Esophagus muscularis mucosa (tissue), 4 donors: Measurements from ENCODE around the gene SCAMP3. TPM values are rescaled to one million over a fixed set of nuclear protein-coding genes. Genes with fewer than 3 reads are reported as not detected.
"Not testable (repeated sequence)": the region's sequence is repeated elsewhere in the genome, so short reads cannot be mapped to it uniquely, and the experiment has no call there.

ENCODE experiments used
- DNase-seq: peaks from one replicate; pipeline ENCODE4 v3.0.0-alpha.2; 2017; ENCODE audit errors: extremely low spot score
- H3K27ac ChIP-seq, 4 donors: fragments of 200-600 bp; sonication (generic); replicated peaks in 1 of 4; 1 replicate in 3 of 4; 2 replicates in 1 of 4; pipeline ENCODE4 v1.5.1; 2016 to 2019; ENCODE audit warnings: mild to moderate bottlenecking in 1 of 4
- H3K27me3 ChIP-seq, 4 donors: fragments of 200-600 bp; sonication (generic); one replicate each; pipeline versions ENCODE4 v1.5.1 to v1.6.0; 2016 to 2019
- H3K36me3 ChIP-seq, 4 donors: fragments of 200-600 bp; sonication (generic); one replicate each; pipeline ENCODE4 v1.5.1; 2016 to 2019
- H3K4me1 ChIP-seq, 4 donors: fragments of 200-600 bp; sonication (generic); one replicate each; pipeline ENCODE4 v1.5.1; 2016 to 2019
- H3K4me3 ChIP-seq, 4 donors: fragments of 200-600 bp; sonication (generic); 1 replicate in 2 of 4; 2 replicates in 2 of 4; pipeline ENCODE4 v1.5.1; 2016 to 2019; ENCODE audit warnings: mild to moderate bottlenecking in 4 of 4, moderate library complexity in 1 of 4
- H3K9me3 ChIP-seq, 4 donors: fragments of 200-600 bp; sonication (generic); 1 replicate in 3 of 4; 2 replicates in 1 of 4; pipeline ENCODE4 v1.5.1; 2016 to 2019
- CTCF ChIP-seq, 3 experiments: fragments of 200-600 bp in 2 of 3; fragments of 450-650 bp in 1 of 3; sonication (generic) in 2 of 3; IDR thresholded peaks; one replicate each; pipeline ENCODE4 v1.5.1; 2017 to 2019; ENCODE audit warnings: antibody characterized with exemption in 3 of 3, mild to moderate bottlenecking in 2 of 3, moderate library complexity in 1 of 3
- EP300 ChIP-seq: sonication (generic); formaldehyde crosslinking; IDR thresholded peaks from one replicate; pipeline ENCODE4 v1.6.1; 2017; ENCODE audit warnings: antibody characterized with exemption
- POLR2A ChIP-seq: fragments of 450-650 bp; IDR thresholded peaks from one replicate; pipeline ENCODE4 v1.6.1; 2017; ENCODE audit warnings: antibody characterized with exemption, moderate library complexity, mild to moderate bottlenecking, low read depth
- POLR2AphosphoS5 ChIP-seq, 2 donors: sonication (generic); formaldehyde crosslinking; IDR thresholded peaks; one replicate each; pipeline ENCODE4 v1.6.1; 2017; ENCODE audit warnings: antibody characterized with exemption in 2 of 2
- WGBS: methylation state at CpG from one replicate; pipeline ENCODE4 v1.1.5; 2018; 5-methylcytosine and 5-hydroxymethylcytosine counted together
- intact Hi-C: fragments of 100-400 bp; cut with DNase I; formaldehyde crosslinking; loops from one replicate; pipeline ENCODE4 v1.15.1; 2023
- total RNA-seq, 4 donors: library from RNA; depleted of rRNA; stranded (reverse); fragments of >200 nt; gene quantifications; one replicate each; pipeline versions ENCODE4 v1.1.0 to v1.2.1, GENCODE V29; 2016

The SCAMP3 gene
- total RNA-seq, 4 donors from 2014 or later, result 33.6 to 56.0 (median 43.5) TPM

DNA sequence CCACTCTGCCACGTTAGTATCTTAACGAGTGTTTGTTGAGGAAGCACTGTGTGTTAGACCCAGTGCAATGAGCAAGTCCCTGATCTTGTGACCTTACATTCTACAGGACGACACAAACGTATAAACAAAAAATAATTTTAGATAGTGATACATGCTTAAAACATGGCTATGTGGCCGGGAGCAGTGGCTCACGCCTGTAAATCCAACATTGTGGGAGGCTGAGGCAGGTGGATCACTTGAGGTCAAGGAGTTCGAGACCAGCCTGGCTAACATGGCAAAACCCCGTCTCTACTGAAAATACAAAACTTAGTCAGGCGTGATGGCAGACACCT lies 34.1 kb downstream of the SCAMP3 start:
- Histone ChIP-seq H3K36me3 (no peaks in the 10 kb centered on the region), H3K9me3 (no peaks in the 10 kb centered on the region), H3K27ac (peak overlapping the region; percentile 82 to 92 (median 84)), H3K4me1 (peaks cover 17 to 56% (median 54%) of the 10 kb centered on the region in 4 donors), H3K27me3 (no peaks in the 10 kb centered on the region), H3K4me3 (peak overlapping the region; percentile 53 to 72 (median 62))
- 43% methylated on average over 9 of the region's 9 CpGs for WGBS
- intact Hi-C loops, result no loop called here
- TF ChIP-seq EP300, result no peak
- no peak for TF ChIP-seq POLR2A
- TF ChIP-seq CTCF (IDR thresholded peaks at IDR 0.05), result no peak
- no peak for TF ChIP-seq POLR2AphosphoS5 (IDR thresholded peaks at IDR 0.05)
- DNase-seq, result no peak

DNA sequence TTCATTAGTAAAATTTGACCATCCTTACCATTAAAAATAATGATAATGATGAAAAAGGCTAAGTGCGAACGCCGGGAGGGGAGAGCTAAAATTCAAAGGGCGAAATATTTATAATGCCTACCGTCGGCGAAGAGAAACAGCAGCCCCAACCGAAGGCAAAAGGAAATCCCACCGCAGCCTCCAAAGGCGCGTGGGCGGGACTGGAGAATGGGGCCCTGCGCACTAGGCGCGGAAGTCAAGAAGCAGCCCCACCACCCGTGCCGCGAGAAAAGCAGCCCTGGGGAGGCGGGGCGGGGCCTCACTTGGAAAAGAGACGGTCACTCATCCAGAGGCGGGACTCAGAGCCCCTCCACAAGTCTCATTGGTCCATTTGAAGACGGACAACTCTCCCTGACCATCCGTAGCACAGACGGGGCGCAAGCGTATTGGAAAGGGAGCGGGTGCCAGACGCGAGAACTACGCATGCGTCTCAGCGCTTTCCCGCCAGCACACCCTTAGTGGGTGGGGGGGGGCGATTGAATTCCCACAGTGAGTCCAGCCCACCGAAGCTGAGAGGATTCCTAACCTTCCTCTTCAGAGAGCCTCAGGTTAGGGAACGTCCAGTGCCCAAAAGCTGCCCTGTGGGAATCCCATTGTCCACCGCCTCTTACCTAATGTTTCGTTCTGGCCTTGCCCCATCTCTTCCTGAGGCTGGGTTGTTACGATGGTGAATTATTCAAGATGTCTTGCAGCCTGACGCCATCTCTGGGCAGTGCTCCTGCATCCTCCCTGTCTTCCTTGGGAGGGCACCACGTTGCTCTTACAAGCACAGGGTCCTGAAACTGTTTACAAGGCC lies 34.7 kb downstream of the SCAMP3 start:
- intact Hi-C loops, result loop anchor here (1.0 kb wide), 1 partner anchor 19 kb away; the partner anchor contains the start of gene MTX1
- WGBS, result under 1% methylated on average over 40 of the region's 42 CpGs
- Histone ChIP-seq H3K4me3 (peak overlapping the region; percentile 53 to 72 (median 62)), H3K27me3 (no peaks in the 10 kb centered on the region), H3K9me3 (no peaks in the 10 kb centered on the region), H3K4me1 (peaks cover 17 to 51% (median 48%) of the 10 kb centered on the region in 4 donors), H3K27ac (peak overlapping the region; percentile 82 to 92 (median 88)), H3K36me3 (no peaks in the 10 kb centered on the region)
- peak; percentile 51 for TF ChIP-seq POLR2A
- no peak for TF ChIP-seq CTCF (IDR thresholded peaks at IDR 0.05)
- TF ChIP-seq POLR2AphosphoS5 (IDR thresholded peaks at IDR 0.05), result peak; percentile 91 to 93
- peak; percentile 99 for DNase-seq

DNA sequence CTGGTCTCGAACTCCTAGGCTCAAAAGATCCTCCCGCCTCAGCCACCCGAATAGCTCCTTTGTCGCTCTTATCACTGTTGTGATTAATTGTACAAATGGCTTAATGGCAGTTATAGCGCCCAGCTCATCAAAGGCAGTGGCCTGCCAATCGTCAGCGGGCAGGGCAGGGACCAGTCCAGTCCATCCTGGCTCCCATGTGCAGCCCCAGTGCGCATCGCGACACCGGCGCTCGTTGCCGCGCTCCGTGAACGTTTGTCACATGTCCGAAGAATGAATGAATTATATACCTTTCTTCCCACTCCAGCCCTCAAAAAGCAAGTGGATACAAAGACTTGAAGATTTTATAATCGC lies 35.3 kb downstream of the SCAMP3 start:
- Histone ChIP-seq H3K9me3 (no peaks in the 10 kb centered on the region), H3K27ac (peak overlapping the region; percentile 82 to 92 (median 88)), H3K27me3 (no peaks in the 10 kb centered on the region), H3K4me1 (peaks cover 17 to 45% (median 42%) of the 10 kb centered on the region in 4 donors), H3K36me3 (no peaks in the 10 kb centered on the region), H3K4me3 (peak overlapping the region; percentile 53 to 72 (median 62))
- TF ChIP-seq POLR2A (no peak), CTCF (IDR thresholded peaks at IDR 0.05) (no peak), EP300 (no peak), POLR2AphosphoS5 (IDR thresholded peaks at IDR 0.05) (no peak)
- no peak for DNase-seq
- intact Hi-C loops, result loop anchor here (1.0 kb wide), 1 partner anchor 19 kb away; the partner anchor contains the start of gene MTX1
- WGBS, result 0% methylated on average over 19 of the region's 19 CpGs

GRCh38 chr1:155226188-155226909 lies 35.8 kb downstream of the SCAMP3 start:
- peak; percentile 97 for DNase-seq
- H3K4me1 ChIP-seq, result peaks cover 17 to 40% (median 37%) of the 10 kb centered on the region in 4 donors
- H3K27ac ChIP-seq, result peak overlapping the region; percentile 82 to 92 (median 88)
- H3K27me3 ChIP-seq, result no peaks in the 10 kb centered on the region
- H3K36me3 ChIP-seq, result no peaks in the 10 kb centered on the region
- intact Hi-C loops, result no loop called here
- no peaks in the 10 kb centered on the region for H3K9me3 ChIP-seq
- H3K4me3 ChIP-seq, result peak overlapping the region; percentile 53 to 72 (median 62)
- TF ChIP-seq EP300 (no peak), POLR2AphosphoS5 (IDR thresholded peaks at IDR 0.05) (peak in 1 of 2 donors; percentile 9), POLR2A (no peak), CTCF (IDR thresholded peaks at IDR 0.05) (peak; percentile 52 to 74 (median 59))
- WGBS, result under 1% methylated on average over 7 of the region's 7 CpGs

DNA sequence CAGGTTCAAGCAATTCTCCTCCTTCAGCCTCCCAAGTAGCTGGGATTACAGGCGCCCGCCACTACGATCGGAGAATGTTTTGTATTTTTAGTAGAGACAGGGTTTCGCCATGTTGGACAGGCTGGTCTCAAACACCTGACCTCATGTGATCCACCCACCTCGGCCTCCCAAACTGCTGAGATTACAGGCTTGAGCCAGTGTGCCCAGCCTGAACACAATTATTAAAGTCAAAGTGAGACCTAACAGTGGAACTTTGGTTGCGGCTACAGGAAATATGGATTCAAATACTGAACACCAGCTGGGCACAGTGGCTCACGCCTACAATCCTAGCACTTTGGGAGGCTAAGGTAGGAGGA lies 36.8 kb downstream of the SCAMP3 start:
- Histone ChIP-seq H3K4me1 (peaks cover 17 to 40% (median 35%) of the 10 kb centered on the region in 4 donors), H3K27ac (peak overlapping the region in 3 of 4 donors; percentile 82 to 92 (median 92))
- H3K4me3 ChIP-seq, H3K36me3 ChIP-seq, H3K9me3 ChIP-seq, DNase-seq, intact Hi-C loops, H3K27me3 ChIP-seq: not testable (repeated sequence)
- WGBS, result 97% methylated on average over 8 of the region's 8 CpGs
